Panc1 (cell line): ENCODE data around the gene TDRD1. TPM values are rescaled to one million over a fixed set of nuclear protein-coding genes. Genes with fewer than 3 reads are reported as not detected.
A peak's percentile ranks its signal among the peaks of the same experiment; 100 is the strongest.

Experiments
- ATAC-seq: fragments of 200-7000 bp; cut with Tn5 transposase; 2 replicates; pipeline ENCODE4 v1.9.1; 2020; ENCODE audit warnings: mild to moderate bottlenecking, moderate library complexity
- BruUV-seq: library from RNA; stranded (reverse); fragments of 400-500 nt; replicated peaks from 2 replicates; lab custom pipeline; 2021; lab: Mats Ljungman, UMichigan
- CTCF ChIA-PET: fragments of 300-600 bp; sonication (Branson Sonifier 250); formaldehyde crosslinking; loops from one replicate; lab custom pipeline; 2022; ENCODE audit warnings: antibody characterized with exemption; lab: Charles Lee
- POLR2A ChIA-PET: fragments of 300-600 bp; sonication (Branson Sonifier 250); formaldehyde crosslinking; loops from one replicate; lab custom pipeline; 2022; ENCODE audit warnings: antibody characterized with exemption; lab: Charles Lee
- DNase-seq: peaks from one replicate; pipeline ENCODE4 v3.0.0-alpha.2; 2010; ENCODE audit warnings: low read depth, low spot score
- H3K27ac ChIP-seq: 2 replicates; pipeline ENCODE4 v1.5.1; 2011; ENCODE audit warnings: mild to moderate bottlenecking, low read length, inconsistent platforms
- H3K27me3 ChIP-seq: fragments of 200-500 bp; sonication (Bioruptor generic); 2 replicates; pipeline ENCODE4 v1.6.0; 2014; ENCODE audit warnings: low read length, inconsistent platforms; ENCODE audit not compliant: control insufficient read depth, insufficient read depth
- H3K36me3 ChIP-seq: fragments of 200-500 bp; sonication (Bioruptor generic); 2 replicates; pipeline ENCODE4 v1.5.1; 2014; ENCODE audit warnings: inconsistent platforms, mild to moderate bottlenecking, low read length, moderate library complexity; ENCODE audit not compliant: control insufficient read depth, insufficient read depth
- H3K4me1 ChIP-seq: 2 replicates; pipeline ENCODE4 v1.5.1; 2011; ENCODE audit warnings: inconsistent platforms, mild to moderate bottlenecking, low read length, moderate library complexity; ENCODE audit not compliant: control insufficient read depth, insufficient read depth
- H3K4me3 ChIP-seq, 2 experiments: 2 replicates each; pipeline ENCODE4 v1.5.1; 2011 to 2012; ENCODE audit warnings: low read depth in 2 of 2, low read length in 2 of 2, mild to moderate bottlenecking in 2 of 2, inconsistent platforms in 1 of 2, moderate library complexity in 1 of 2
- H3K9me3 ChIP-seq: fragments of 200-500 bp; sonication (Bioruptor generic); 2 replicates; pipeline ENCODE4 v1.5.1; 2014; ENCODE audit warnings: low read depth, mild to moderate bottlenecking, inconsistent platforms, low read length, moderate library complexity; ENCODE audit not compliant: control insufficient read depth, insufficient read depth
- POLR2AphosphoS5 ChIP-seq: IDR thresholded peaks from 2 replicates; pipeline ENCODE4 v1.6.1; 2012; ENCODE audit warnings: mild to moderate bottlenecking, low read depth, low read length, moderate library complexity
- SIN3A ChIP-seq: IDR thresholded peaks from 2 replicates; pipeline ENCODE4 v1.6.1; 2012; ENCODE audit warnings: low read depth, mild to moderate bottlenecking, low read length, moderate library complexity, borderline replicate concordance; ENCODE audit not compliant: insufficient read depth
- TCF7L2 ChIP-seq: IDR thresholded peaks from 2 replicates; pipeline ENCODE4 v1.6.1; 2011; ENCODE audit warnings: mild to moderate bottlenecking, low read depth, low read length, inconsistent platforms
- in situ Hi-C: cut with HindIII; loops from 2 replicates; pipeline ENCODE4 v1.10.0; 2016; ENCODE audit warnings: low sequenced_read_pairs, low pct_unique_long_range_greater_than_20kb
- intact Hi-C: fragments of 100-400 bp; cut with micrococcal nuclease; formaldehyde crosslinking; loops from one replicate; pipeline ENCODE4 v1.10.0; 2022; ENCODE audit not compliant: unreplicated experiment
- total RNA-seq: library from RNA; stranded (reverse); gene quantifications from one replicate; pipeline ENCODE4 v1.2.1, GENCODE V29; 2021; ENCODE audit not compliant: unreplicated experiment
- TF ChIP-seq, protein P1 (sequence below), 2 experiments: IDR thresholded peaks; 2 replicates each; pipeline ENCODE4 v1.6.1; 2011 to 2012; ENCODE audit warnings: low read depth in 2 of 2, control low read depth in 1 of 2, low read length in 1 of 2, mild to moderate bottlenecking in 1 of 2, moderate library complexity in 1 of 2; ENCODE audit not compliant: insufficient read depth in 1 of 2
- TF ChIP-seq, protein P2 (sequence below): fragments of 450-650 bp; IDR thresholded peaks from 2 replicates; pipeline ENCODE4 v1.5.1; 2017; ENCODE audit warnings: mild to moderate bottlenecking

TDRD1 gene
- total RNA-seq, 1 experiment from 2014 or later = not detected

DNA sequence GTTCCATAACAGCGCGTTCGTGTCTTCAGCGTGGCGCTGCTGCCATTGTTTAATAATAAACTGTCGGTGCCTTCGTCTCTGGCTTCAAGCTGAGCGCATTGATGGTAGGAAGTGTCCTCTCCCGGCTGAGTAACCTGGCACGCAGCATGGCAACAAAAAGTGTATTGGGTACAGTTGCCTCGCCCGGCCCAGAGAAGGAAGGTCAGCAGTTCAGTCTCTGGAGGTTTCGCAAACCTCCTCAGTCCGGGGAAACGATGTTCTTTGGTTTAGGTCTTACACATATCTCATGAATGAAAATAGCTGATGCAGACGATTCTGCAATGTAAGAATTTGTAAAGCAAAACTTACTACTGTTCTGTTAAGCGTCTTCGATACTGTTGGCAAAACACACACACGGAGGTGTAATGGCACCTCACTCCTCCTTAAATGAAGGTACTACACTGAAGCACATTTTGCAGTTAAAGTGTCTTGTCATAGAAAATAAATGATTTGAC is 4.4 kb upstream of the TDRD1 start:
- peak; percentile 52 for ATAC-seq
- no peak for TF ChIP-seq SIN3A
- TF ChIP-seq, protein P1, sequence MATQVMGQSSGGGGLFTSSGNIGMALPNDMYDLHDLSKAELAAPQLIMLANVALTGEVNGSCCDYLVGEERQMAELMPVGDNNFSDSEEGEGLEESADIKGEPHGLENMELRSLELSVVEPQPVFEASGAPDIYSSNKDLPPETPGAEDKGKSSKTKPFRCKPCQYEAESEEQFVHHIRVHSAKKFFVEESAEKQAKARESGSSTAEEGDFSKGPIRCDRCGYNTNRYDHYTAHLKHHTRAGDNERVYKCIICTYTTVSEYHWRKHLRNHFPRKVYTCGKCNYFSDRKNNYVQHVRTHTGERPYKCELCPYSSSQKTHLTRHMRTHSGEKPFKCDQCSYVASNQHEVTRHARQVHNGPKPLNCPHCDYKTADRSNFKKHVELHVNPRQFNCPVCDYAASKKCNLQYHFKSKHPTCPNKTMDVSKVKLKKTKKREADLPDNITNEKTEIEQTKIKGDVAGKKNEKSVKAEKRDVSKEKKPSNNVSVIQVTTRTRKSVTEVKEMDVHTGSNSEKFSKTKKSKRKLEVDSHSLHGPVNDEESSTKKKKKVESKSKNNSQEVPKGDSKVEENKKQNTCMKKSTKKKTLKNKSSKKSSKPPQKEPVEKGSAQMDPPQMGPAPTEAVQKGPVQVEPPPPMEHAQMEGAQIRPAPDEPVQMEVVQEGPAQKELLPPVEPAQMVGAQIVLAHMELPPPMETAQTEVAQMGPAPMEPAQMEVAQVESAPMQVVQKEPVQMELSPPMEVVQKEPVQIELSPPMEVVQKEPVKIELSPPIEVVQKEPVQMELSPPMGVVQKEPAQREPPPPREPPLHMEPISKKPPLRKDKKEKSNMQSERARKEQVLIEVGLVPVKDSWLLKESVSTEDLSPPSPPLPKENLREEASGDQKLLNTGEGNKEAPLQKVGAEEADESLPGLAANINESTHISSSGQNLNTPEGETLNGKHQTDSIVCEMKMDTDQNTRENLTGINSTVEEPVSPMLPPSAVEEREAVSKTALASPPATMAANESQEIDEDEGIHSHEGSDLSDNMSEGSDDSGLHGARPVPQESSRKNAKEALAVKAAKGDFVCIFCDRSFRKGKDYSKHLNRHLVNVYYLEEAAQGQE (IDR thresholded peaks at IDR 0.05; ENCODE audit: insufficient read depth in 1 of 2, low read depth in 2 of 2, low read length in 1 of 2) = no peak
- no peak for TF ChIP-seq POLR2AphosphoS5
- TF ChIP-seq, protein P2, sequence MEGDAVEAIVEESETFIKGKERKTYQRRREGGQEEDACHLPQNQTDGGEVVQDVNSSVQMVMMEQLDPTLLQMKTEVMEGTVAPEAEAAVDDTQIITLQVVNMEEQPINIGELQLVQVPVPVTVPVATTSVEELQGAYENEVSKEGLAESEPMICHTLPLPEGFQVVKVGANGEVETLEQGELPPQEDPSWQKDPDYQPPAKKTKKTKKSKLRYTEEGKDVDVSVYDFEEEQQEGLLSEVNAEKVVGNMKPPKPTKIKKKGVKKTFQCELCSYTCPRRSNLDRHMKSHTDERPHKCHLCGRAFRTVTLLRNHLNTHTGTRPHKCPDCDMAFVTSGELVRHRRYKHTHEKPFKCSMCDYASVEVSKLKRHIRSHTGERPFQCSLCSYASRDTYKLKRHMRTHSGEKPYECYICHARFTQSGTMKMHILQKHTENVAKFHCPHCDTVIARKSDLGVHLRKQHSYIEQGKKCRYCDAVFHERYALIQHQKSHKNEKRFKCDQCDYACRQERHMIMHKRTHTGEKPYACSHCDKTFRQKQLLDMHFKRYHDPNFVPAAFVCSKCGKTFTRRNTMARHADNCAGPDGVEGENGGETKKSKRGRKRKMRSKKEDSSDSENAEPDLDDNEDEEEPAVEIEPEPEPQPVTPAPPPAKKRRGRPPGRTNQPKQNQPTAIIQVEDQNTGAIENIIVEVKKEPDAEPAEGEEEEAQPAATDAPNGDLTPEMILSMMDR = no peak
- no peak for TF ChIP-seq TCF7L2
- Histone ChIP-seq H3K27me3 (no peaks in the 10 kb centered on the region; the same call in 1 of the 2 replicates), H3K27ac (peak overlapping the region; percentile 70), H3K36me3 (peaks cover 7% of the 10 kb centered on the region; the same call in 1 of the 2 replicates), H3K4me3 (peak overlapping the region; percentile 91 to 95), H3K4me1 (peaks cover 16% of the 10 kb centered on the region), H3K9me3 (no peaks in the 10 kb centered on the region)
- in situ Hi-C loops (no loop called here), intact Hi-C loops (loop anchor here (10.0 kb wide), 1 partner anchor 250 kb away; no protein-coding TSS in a partner anchor)
- no peak for DNase-seq
- CTCF ChIA-PET = no interaction called here
- BruUV-seq = no TSS peak
- POLR2A ChIA-PET = no interaction called here

- H3K4me1 ChIP-seq = peaks cover 21% of the 10 kb centered on the region
- DNase-seq (no peak), ATAC-seq (no peak)
- CTCF ChIA-PET = no interaction called here
- peaks cover 7% of the 10 kb centered on the region; the same call in 1 of the 2 replicates for H3K36me3 ChIP-seq
- in situ Hi-C loops (no loop called here), intact Hi-C loops (loop anchor here (10.0 kb wide), 1 partner anchor 249 kb away; no protein-coding TSS in a partner anchor)
- H3K9me3 ChIP-seq = no peaks in the 10 kb centered on the region
- TF ChIP-seq TCF7L2 (no peak), POLR2AphosphoS5 (no peak), SIN3A (no peak)
- TF ChIP-seq, protein P2 = no peak
- TF ChIP-seq, protein P1 (IDR thresholded peaks at IDR 0.05; ENCODE audit: insufficient read depth in 1 of 2, low read depth in 2 of 2, low read length in 1 of 2) = no peak
- H3K27me3 ChIP-seq = no peaks in the 10 kb centered on the region; the same call in 1 of the 2 replicates
- no TSS peak for BruUV-seq
- H3K27ac ChIP-seq = no peak overlapping the region
- POLR2A ChIA-PET = no interaction called here
- H3K4me3 ChIP-seq = no peak overlapping the region
These were observed 3.5 kb upstream of the TDRD1 start for GRCh38 chr10:114175667-114176066.
